ENCODE results near the gene ATXN1.

Gene ATXN1

DNA sequence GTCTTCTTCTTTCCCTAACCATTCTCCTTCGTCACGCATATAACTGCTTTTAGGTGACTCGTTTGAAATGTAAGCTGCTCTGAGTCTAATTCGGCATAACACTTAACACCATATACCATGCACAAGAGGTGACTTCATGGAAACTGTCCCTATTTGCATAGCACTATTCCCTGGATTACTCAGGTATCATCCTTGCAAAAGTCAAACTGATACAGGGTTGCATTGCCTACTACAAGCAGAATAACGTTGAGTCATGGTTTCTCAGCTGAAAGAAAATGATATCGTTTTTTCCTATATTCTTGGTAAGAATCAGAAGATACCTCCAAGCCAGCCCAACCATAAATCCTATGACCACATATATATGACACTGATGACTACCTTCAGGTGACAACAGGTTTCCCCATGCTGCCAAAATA, 227.5 kb downstream of the ATXN1 start:
- H3K4me1 Mint-ChIP-seq = peaks cover 31% of the 10 kb centered on the region

DNA sequence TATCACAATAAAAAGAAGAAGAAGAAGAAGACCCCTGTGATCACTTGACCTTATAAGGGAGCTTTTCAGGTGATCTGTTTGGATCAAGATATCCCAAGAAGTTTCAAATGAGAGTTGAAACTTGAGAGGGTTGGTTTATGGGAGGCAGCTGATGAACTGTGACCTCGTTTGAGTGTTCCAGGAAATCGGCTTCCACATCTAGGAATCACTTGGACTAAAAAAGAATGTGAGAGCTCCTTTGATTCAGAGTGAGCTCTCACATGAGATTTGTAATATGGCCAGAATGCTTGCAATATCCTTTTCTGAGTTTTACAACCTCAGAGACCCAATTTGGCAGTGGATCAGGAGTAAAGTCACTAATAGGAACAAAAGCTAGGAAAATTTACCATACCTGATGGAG, 228.1 kb downstream of the ATXN1 start:
- DNase-seq = no peak
- TF ChIP-seq, protein P1, sequence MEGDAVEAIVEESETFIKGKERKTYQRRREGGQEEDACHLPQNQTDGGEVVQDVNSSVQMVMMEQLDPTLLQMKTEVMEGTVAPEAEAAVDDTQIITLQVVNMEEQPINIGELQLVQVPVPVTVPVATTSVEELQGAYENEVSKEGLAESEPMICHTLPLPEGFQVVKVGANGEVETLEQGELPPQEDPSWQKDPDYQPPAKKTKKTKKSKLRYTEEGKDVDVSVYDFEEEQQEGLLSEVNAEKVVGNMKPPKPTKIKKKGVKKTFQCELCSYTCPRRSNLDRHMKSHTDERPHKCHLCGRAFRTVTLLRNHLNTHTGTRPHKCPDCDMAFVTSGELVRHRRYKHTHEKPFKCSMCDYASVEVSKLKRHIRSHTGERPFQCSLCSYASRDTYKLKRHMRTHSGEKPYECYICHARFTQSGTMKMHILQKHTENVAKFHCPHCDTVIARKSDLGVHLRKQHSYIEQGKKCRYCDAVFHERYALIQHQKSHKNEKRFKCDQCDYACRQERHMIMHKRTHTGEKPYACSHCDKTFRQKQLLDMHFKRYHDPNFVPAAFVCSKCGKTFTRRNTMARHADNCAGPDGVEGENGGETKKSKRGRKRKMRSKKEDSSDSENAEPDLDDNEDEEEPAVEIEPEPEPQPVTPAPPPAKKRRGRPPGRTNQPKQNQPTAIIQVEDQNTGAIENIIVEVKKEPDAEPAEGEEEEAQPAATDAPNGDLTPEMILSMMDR (IDR thresholded peaks at IDR 0.05) = no peak
- peaks cover 31% of the 10 kb centered on the region for H3K4me1 Mint-ChIP-seq
- H3K9me3 Mint-ChIP-seq = peaks cover 4% of the 10 kb centered on the region
- no peak overlapping the region for H3K27ac Mint-ChIP-seq
- H3K27me3 Mint-ChIP-seq (ENCODE audit: low read depth, poor library complexity) = no peaks in the 10 kb centered on the region
- no peaks in the 10 kb centered on the region for H3K36me3 Mint-ChIP-seq (ENCODE audit: low read depth)
- H3K4me3 Mint-ChIP-seq = peak overlapping the region; percentile 6

More for the DNA sequence above, 227.5 kb downstream of the ATXN1 start:
- Mint-ChIP-seq H3K9me3 (peaks cover 4% of the 10 kb centered on the region), H3K27ac (no peak overlapping the region), H3K36me3 (ENCODE audit: low read depth) (no peaks in the 10 kb centered on the region), H3K4me3 (no peak overlapping the region), H3K27me3 (ENCODE audit: low read depth, poor library complexity) (no peaks in the 10 kb centered on the region)
- no peak for DNase-seq
- TF ChIP-seq, protein P1 (IDR thresholded peaks at IDR 0.05) = no peak

DNA sequence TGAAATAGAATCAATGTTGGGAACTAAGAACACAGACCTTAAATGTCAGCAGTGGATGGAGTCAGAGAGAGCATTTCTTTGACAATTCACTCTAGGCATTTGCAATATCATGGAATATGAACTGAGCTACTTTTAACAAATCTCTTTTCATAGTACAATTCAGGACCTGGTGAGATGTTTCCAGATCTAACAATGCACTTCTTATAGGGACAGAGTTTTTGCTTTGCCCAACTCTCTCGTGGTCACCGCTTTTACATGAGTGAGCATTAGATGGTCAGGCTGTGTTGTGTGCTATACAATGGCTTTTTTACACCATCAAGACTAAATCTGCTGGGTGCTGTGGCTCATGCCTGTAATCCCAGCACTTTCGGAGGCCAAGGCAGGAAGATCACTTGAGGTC, 233.6 kb downstream of the ATXN1 start:
- TF ChIP-seq, protein P1 (IDR thresholded peaks at IDR 0.05) = no peak
- DNase-seq = no peak
- Mint-ChIP-seq H3K9me3 (peaks cover 4% of the 10 kb centered on the region), H3K4me3 (no peak overlapping the region), H3K4me1 (peaks cover 16% of the 10 kb centered on the region), H3K27ac (no peak overlapping the region), H3K36me3 (ENCODE audit: low read depth) (no peaks in the 10 kb centered on the region), H3K27me3 (ENCODE audit: low read depth, poor library complexity) (no peaks in the 10 kb centered on the region)

DNA sequence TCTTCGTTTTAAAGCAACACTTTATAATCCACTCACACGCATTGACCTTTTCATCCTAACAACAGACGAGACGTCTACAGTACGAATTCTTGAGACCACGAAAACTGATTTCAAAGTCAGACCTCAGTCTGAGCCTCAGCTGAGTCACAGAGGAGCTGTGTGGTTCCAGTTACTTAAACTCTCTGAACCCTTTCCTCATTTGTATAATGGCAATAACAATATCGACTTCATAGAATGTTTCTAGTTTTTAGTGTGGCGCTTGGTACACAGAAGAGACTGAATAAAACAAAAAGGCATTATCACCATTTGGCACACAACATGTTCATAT, 236.9 kb downstream of the ATXN1 start:
- peaks cover 4% of the 10 kb centered on the region for H3K9me3 Mint-ChIP-seq
- H3K27ac Mint-ChIP-seq = peak overlapping the region; percentile 13
- no peaks in the 10 kb centered on the region for H3K27me3 Mint-ChIP-seq (ENCODE audit: low read depth, poor library complexity)
- H3K36me3 Mint-ChIP-seq (ENCODE audit: low read depth) = peaks cover 3% of the 10 kb centered on the region
- peaks cover 10% of the 10 kb centered on the region for H3K4me1 Mint-ChIP-seq
- TF ChIP-seq, protein P1 (IDR thresholded peaks at IDR 0.05) = no peak
- no peak for DNase-seq
- H3K4me3 Mint-ChIP-seq = no peak overlapping the region

DNA sequence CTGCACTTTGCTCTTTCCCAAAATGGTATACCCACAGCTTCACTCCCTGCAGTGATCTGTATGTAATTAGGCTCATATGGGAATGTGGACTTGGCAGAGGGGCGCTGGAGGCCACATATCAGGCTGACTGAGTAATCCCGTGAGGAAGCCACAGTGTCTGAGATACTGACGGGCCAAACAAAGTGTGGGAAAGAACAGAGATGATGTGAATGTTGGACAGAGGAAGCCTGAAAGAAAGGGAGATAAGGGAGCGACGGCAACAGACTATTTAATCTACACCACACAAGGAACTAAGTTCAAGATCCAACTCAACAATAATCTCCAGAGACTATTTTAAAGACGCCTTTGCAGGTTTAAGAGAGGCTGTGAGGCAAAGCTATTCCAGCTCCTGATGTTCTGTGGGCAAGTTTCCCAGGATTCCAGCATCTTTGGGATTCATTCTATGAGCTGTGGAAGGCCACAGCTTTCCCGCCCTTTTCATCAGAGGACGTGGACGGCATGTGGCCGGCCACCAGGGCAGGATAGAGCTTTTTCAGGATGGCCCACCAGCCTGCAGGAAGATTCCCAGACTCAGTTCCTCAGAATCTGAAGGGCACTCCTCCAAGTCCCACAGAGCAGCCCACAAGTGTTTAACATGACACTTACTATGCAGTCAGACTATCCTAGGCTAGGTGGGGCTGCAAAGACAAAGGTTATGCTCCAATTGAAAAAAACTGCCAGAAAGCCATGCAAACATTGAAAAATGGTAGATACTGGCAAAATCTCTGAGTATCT, 237.5 kb downstream of the ATXN1 start:
- H3K9me3 Mint-ChIP-seq = peaks cover 4% of the 10 kb centered on the region
- DNase-seq = no peak
- H3K4me3 Mint-ChIP-seq = no peak overlapping the region
- H3K4me1 Mint-ChIP-seq = peaks cover 10% of the 10 kb centered on the region
- H3K36me3 Mint-ChIP-seq (ENCODE audit: low read depth) = peaks cover 3% of the 10 kb centered on the region
- H3K27me3 Mint-ChIP-seq (ENCODE audit: low read depth, poor library complexity) = no peaks in the 10 kb centered on the region
- H3K27ac Mint-ChIP-seq = peak overlapping the region; percentile 13
- TF ChIP-seq, protein P1 (IDR thresholded peaks at IDR 0.05) = no peak

DNA sequence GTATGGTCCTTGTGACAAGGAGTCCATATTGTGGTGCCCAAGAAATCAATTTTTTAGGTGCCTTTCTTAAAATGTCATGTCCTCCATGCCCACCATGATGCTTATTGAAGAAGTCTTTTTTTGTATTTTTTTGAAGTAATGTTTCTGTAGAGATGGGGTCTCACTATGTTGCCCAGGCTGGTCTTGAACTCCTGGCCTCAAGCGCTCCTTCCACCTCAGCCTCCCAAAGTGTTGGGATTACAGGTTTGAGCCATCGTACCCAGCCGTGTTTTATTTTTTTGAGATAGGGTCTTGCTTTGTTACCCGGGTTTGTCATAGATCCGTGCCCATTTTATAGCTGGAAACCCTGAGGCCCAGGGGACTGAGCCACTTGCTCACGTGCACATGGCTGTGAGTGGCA, 238.3 kb downstream of the ATXN1 start:
- Mint-ChIP-seq H3K27ac (no peak overlapping the region), H3K4me3 (no peak overlapping the region), H3K27me3 (ENCODE audit: low read depth, poor library complexity) (no peaks in the 10 kb centered on the region), H3K36me3 (ENCODE audit: low read depth) (peaks cover 3% of the 10 kb centered on the region), H3K9me3 (peaks cover 4% of the 10 kb centered on the region), H3K4me1 (peaks cover 18% of the 10 kb centered on the region)
- TF ChIP-seq, protein P1 (IDR thresholded peaks at IDR 0.05) = no peak
- no peak for DNase-seq
